Occipital lobe (tissue), 2 donors: ENCODE data around the gene MCTP2. TPM values are rescaled to one million over a fixed set of nuclear protein-coding genes. Genes with fewer than 3 reads are reported as not detected.
"Not testable (repeated sequence)": the region's sequence is repeated elsewhere in the genome, so short reads cannot be mapped to it uniquely, and the experiment has no call there.

Source experiments
- DNase-seq: peaks from one replicate; lab custom pipeline; 2025; lab: John Stamatoyannopoulos, UW
- total RNA-seq: library from RNA; depleted of rRNA; stranded (reverse); fragments of >200 nt; gene quantifications from one replicate; pipeline ENCODE4 v1.2.3, GENCODE V29; 2014

The MCTP2 gene
- total RNA-seq, 1 donor from 2014 or later: 0.62 TPM

DNA sequence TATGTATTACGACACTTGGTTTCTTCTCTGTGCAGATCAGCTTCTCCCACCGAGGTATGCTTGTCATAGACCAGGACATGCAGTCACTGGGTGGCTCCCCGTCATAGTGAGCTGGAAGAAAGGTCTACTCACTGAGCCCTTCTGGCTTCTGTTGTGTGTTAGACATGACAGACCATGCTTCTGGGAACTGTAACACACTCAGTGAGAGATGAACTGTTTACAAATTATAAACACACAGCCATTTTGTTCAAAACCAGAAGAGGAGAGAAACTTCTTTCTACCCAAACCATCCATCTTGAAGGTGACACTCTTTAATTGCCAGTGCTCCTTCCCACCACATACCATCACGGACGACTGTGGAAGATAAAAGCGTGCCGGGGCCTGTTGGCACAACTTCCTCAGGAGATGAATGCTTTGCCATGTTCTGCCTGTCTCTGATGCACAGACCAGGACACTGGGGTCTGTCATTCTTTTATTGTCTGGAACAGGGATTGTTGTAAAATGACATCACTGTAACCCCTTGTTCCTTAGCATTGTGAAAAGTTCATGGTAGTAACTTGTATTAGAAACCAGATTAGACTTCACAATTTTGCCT is 214.3 kb downstream of the MCTP2 start:
- DNase-seq: no peak

GRCh38 chr15:94446441-94446840 is 215.1 kb downstream of the MCTP2 start:
- no peak for DNase-seq

GRCh38 chr15:94451466-94451865 is 220.1 kb downstream of the MCTP2 start:
- no peak for DNase-seq

DNA sequence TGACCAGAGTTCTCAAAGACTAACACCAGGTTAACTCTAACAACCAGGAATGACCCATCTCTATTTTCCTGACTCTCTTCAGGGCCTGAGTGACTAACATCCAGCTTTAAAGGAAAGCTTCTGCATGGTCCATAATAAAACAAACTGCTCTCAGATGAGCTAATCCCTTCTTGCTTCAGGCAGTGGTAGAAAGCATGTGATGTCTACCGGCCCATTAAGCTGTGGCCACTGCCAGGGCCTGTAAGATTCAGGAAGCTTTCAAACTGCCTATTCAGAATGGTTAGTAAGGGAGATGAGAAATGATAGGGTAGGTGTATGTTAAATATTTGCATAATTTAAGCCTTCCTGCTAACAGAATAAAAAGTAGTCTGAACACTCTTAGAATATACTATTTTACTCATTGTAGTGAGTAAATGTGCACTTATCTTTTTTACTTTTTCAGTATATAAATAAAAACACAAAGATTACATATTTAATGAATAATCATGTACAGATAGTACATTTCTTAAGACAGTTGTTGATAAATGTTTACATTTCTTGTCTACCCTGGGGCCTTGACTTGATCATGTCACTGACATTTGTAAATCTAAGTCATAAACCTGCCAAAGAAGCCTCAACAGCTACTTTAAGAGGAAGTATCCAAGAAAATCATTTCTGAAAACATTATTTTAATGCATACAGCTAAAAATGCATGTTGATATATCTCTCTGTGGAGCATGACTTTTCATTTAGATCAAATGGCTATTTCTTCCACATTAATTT is 222.0 kb downstream of the MCTP2 start:
- no peak for DNase-seq

DNA sequence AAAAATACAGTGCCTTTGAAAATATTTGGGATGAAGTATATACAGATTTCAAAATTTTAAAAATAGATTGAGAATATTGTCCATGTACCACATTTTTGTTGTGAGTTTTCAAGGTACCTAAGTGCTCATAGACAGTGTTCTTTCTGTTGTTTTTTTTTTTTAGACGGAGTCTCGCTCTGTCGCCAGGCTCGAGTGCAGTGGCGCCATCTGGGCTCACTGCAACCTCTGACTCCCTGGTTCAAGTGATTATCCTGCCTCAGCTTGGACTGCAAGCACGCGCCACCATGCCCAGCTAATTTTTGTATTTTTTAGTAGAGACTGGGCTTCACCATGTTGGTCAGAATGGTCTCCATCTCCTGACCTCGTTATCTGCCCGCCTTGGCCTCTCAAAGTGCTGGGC is 223.9 kb downstream of the MCTP2 start:
- DNase-seq: no peak

DNA sequence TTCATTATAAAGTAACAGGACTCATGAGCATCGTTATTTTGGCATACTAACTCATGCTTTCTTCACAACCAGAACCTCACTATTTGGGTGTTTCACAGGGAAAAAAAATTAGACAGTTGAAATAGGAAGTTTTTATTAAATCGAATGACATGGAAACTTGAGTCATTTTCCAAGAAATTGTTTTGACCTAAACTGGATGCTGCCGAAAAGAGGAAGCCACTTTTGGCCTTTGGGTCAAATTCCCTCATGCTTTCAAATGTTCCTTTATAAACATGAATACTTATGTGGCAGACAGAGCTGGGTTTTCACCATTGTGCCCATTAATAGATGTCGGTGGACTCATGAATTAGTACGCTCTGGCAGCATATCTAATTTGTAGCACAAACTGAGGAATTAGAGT is 224.9 kb downstream of the MCTP2 start:
- no peak for DNase-seq

DNA sequence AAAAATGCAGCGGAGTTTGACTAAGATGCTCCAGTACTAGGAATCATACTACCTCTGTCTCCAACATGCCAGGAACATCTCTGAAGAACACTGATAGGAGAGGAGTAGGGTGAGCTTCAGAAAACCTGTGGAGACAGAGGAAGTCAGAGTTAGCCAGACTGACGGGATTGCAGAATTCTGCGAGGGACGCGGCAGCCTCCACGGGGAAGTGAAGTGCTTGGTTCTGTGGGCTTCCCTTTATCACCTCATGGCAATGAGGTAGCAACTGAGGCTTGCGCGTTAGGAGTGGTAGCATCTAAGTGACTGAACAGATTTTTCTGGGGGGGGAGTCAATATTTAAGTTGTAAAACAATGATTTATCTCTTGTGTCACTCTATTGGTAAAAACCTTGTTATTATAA is 226.3 kb downstream of the MCTP2 start:
- DNase-seq: no peak

- no peak for DNase-seq
Observed at GRCh38 chr15:94460624-94461023, 229.3 kb downstream of the MCTP2 start.

GRCh38 chr15:94467034-94467433 is 235.7 kb downstream of the MCTP2 start:
- no peak for DNase-seq

GRCh38 chr15:94470492-94470891 is 239.1 kb downstream of the MCTP2 start:
- DNase-seq: no peak

GRCh38 chr15:94476686-94477085 is 245.3 kb downstream of the MCTP2 start:
- no peak for DNase-seq

GRCh38 chr15:94477913-94478553 is 246.7 kb downstream of the MCTP2 start:
- no peak for DNase-seq

DNA sequence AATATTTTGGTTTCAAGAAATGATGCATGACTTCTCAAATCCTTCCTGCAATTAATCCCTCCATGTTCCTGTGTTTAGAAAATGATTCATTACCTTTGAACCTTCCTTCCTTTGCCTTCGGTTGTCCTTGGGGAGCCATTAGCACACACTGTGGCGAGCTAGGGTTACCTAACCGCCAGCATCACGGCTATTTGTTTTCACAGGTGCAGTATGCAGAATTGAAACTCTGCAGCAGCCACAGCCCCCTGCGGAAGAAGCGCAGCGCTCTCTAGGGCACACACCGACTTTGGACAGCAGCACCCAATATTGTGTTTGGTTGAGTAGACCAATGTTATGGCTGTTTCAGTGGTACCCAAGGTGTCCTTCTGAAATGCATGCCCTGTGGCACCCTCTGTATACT is 247.4 kb downstream of the MCTP2 start:
- no peak for DNase-seq

DNA sequence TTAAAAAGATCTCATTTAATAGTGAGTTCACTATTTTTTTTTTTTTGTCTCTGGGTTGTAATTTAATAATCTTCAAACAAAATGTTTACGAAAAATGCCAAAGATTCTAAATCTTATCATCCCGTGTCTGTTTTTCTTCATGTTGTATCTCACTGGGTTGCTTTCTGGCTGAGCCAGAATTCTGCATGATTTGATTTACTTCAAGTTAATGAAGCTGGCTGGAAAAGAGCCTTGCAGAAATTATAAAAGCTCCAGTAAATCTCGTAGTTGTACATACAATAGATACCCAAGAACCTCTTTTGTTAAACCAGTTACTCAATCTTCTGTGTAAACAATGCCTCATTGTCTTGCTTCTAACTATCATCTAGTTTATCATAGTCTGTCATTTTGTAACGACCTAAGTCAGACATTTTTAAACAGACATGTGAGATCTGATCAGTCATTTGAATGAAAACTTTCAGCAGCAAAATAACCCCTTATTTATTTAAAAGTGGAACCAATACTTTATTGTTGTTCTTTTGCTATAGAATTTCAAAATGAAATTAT is 249.0 kb downstream of the MCTP2 start:
- DNase-seq: no peak

DNA sequence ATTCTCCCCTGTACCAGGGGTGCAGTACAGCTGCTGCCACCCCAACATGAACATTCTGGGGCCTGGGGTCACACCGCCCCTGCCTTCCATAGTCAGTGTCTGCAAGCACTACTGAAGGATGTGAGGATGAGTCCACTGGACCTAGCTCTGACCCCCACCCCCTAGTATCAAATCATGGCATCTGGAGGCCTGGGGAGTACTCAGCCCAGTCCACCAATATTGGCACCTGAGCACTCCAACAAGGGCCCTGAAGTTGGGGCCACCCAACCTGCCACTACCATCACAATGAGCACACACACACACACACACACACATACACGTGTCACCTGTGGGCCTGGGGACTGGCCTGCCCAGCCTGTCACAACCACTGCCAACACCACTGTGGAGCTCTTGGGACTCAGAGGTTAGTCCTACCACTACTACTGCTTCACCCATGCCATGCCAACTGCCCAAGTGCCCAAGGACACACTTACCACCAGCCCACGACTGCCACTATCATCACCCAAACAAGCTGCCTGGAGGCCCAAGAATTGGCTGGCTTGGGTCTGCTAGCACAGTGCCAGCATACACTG is 253.9 kb downstream of the MCTP2 start:
- no peak for DNase-seq

GRCh38 chr15:94487635-94488034 is 256.3 kb downstream of the MCTP2 start:
- no peak for DNase-seq

DNA sequence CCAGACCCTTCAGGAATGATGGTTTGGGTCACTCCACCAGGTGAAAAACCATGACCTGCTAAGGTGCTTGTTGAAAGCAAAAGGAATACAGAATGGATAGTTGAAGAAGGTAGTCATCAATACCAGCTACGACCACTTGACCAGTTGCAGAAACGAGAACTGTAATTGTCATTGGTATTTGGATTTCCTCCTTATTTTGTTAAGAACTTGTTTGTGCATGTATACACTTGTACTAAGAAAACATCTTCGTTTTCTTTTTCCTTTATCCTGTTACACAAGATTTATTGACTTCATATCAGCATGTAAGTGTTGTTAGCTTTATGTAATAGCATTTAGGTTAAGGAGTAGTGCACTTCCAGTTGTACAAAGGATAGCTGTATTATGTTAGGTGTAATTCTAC is 261.8 kb downstream of the MCTP2 start:
- no peak for DNase-seq

DNA sequence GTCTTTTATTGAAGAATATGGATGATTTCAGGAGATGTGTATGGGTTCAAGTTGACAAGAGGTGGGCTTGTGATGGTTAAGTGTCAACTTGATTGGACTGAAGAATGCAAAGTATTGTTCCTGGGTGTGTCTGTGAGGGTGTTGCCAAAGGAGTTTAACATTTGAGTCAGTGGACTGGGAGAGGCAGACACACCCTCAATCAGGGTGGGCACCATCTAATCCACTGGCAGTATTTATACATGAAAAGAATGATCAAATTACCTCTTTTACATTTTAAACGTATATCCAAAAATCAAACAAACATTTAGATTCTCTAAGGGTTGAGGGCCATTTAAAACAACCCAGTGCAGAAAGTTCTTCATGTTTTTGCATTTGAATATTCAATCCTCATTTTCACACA is 262.2 kb downstream of the MCTP2 start:
- not testable (repeated sequence) for DNase-seq

GRCh38 chr15:94494732-94495131 is 263.4 kb downstream of the MCTP2 start:
- no peak for DNase-seq

- DNase-seq: no peak
Observed at GRCh38 chr15:94503293-94503692, 271.9 kb downstream of the MCTP2 start.

DNA sequence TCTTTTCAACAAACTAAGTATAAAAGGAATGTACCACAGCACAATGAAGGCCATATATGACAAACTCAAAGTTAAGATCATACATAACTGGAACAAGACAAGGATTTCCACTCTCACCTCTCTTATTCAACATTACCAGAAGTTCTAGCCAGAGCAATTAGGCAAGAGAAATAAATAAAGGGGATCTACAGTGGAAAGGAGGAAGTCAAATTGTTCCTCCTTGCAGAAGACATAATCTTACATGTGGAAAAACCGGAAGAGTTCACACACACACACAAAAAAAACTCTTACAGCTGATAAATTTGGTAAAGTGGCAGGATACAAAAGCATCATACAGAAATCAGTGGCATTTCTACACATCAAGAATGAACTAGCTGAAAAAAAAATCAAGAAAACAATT is 277.9 kb downstream of the MCTP2 start:
- no peak for DNase-seq

DNA sequence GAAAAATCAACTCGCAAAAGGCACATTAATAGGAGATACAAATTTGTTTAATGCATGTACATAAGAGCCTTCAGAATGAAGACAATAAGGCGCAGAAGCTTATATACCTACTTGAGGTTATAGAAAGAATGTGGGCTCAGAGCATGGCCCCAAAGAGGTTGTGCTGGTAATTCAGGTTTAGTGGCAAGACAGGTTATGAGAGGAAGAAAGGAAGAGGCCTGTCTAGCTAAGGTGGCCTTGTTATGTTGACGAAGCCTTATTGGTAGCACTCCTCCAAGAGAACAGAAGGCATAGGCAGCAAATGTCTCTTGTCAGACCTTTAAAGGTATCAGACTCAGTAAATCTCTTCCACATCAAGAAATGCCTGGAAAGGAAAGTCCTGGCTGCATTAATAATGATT is 290.8 kb downstream of the MCTP2 start:
- DNase-seq: no peak
